IMR-90 (cell line): ENCODE results near the gene EPM2AIP1. TPM values are rescaled to one million over a fixed set of nuclear protein-coding genes. Genes with fewer than 3 reads are reported as not detected.

Experiments used
- ATAC-seq: fragments of 200-7000 bp; cut with Tn5 transposase; 2 replicates; pipeline ENCODE4 v1.9.1; 2020; ENCODE audit warnings: low read depth, mild to moderate bottlenecking, moderate library complexity
- BruUV-seq: library from RNA; stranded (reverse); fragments of 400-500 nt; replicated peaks from 2 replicates; lab custom pipeline; 2021; lab: Mats Ljungman, UMichigan
- CTCF ChIA-PET: fragments of 300-600 bp; formaldehyde crosslinking; extraction: SDS; loops from one replicate; lab custom pipeline; 2021; ENCODE audit warnings: antibody characterized with exemption; lab: Yijun Ruan, JAX
- POLR2A ChIA-PET: fragments of 300-600 bp; sonication (Branson Sonifier 250); formaldehyde crosslinking; loops from one replicate; lab custom pipeline; 2022; ENCODE audit warnings: antibody characterized with exemption; ENCODE audit not compliant: unreplicated experiment; lab: Charles Lee
- DNase-seq: peaks from one replicate; pipeline ENCODE4 v3.0.0; 2013
- H2AFZ ChIP-seq: replicated peaks from 2 replicates; pipeline ENCODE3; 2013; ENCODE audit warnings: low read length, mild to moderate bottlenecking; ENCODE audit not compliant: poor library complexity
- H2AK5ac ChIP-seq: 2 replicates; pipeline ENCODE4 v1.6.1; 2013; ENCODE audit warnings: low read depth, low read length, inconsistent platforms
- H2AK9ac ChIP-seq: replicated peaks from 2 replicates; pipeline ENCODE3; 2013; ENCODE audit warnings: mild to moderate bottlenecking, low read depth, low read length, moderate library complexity; ENCODE audit not compliant: poor library complexity
- H2BK120ac ChIP-seq: 2 replicates; pipeline ENCODE4 v1.6.1; 2013; ENCODE audit warnings: low read depth, low read length, inconsistent platforms
- H2BK15ac ChIP-seq: 3 replicates; pipeline ENCODE4 v1.6.1; 2013; ENCODE audit warnings: low read depth, low read length, inconsistent platforms
- H2BK20ac ChIP-seq: 2 replicates; pipeline ENCODE4 v1.6.1; 2013; ENCODE audit warnings: low read depth, mild to moderate bottlenecking, inconsistent platforms, low read length, moderate library complexity
- H2BK5ac ChIP-seq: 2 replicates; pipeline ENCODE4 v1.6.1; 2013; ENCODE audit warnings: mild to moderate bottlenecking, low read depth, low read length, inconsistent platforms; ENCODE audit not compliant: poor library complexity, severe bottlenecking
- H3K14ac ChIP-seq: replicated peaks from 2 replicates; pipeline ENCODE4 v1.6.1; 2013; ENCODE audit warnings: low read depth, low read length, inconsistent platforms
- H3K18ac ChIP-seq: 2 replicates; pipeline ENCODE4 v1.6.1; 2013; ENCODE audit warnings: low read depth, low read length, control low read depth
- H3K23ac ChIP-seq: 2 replicates; pipeline ENCODE4 v1.6.1; 2013; ENCODE audit warnings: low read depth, low read length, inconsistent platforms
- H3K27ac ChIP-seq: 2 replicates; pipeline ENCODE4 v1.5.1; 2013; ENCODE audit warnings: mild to moderate bottlenecking, control low read depth, low read length; ENCODE audit not compliant: insufficient read depth
- H3K27me3 ChIP-seq: 2 replicates; pipeline ENCODE4 v1.6.1; 2013; ENCODE audit warnings: low read length; ENCODE audit not compliant: control insufficient read depth, insufficient read depth
- H3K36me3 ChIP-seq: 2 replicates; pipeline ENCODE4 v1.6.1; 2013; ENCODE audit warnings: low read length, mixed read lengths; ENCODE audit not compliant: control insufficient read depth, insufficient read depth
- H3K4ac ChIP-seq: 2 replicates; pipeline ENCODE4 v1.6.1; 2013; ENCODE audit warnings: low read depth, low read length, inconsistent platforms
- H3K4me1 ChIP-seq: 2 replicates; pipeline ENCODE4 v1.6.1; 2013; ENCODE audit warnings: low read length, mixed read lengths; ENCODE audit not compliant: control insufficient read depth, insufficient read depth
- H3K4me2 ChIP-seq: 2 replicates; pipeline ENCODE4 v1.6.1; 2013; ENCODE audit warnings: low read depth, mild to moderate bottlenecking, control low read depth, low read length, moderate library complexity
- H3K4me3 ChIP-seq: 2 replicates; pipeline ENCODE4 v1.5.1; 2013; ENCODE audit warnings: low read depth, mild to moderate bottlenecking, control low read depth, low read length, moderate library complexity; ENCODE audit not compliant: insufficient read depth
- H3K56ac ChIP-seq: 2 replicates; pipeline ENCODE4 v1.6.1; 2013; ENCODE audit warnings: low read length, inconsistent platforms; ENCODE audit not compliant: insufficient read depth; ENCODE audit errors: extremely low read depth
- H3K79me1 ChIP-seq, 2 experiments: 2 replicates each; pipeline ENCODE4 v1.6.1; 2013; ENCODE audit warnings: low read length in 2 of 2, inconsistent platforms in 1 of 2, low read depth in 1 of 2
- H3K9ac ChIP-seq: 2 replicates; pipeline ENCODE4 v1.6.1; 2013; ENCODE audit warnings: low read depth, low read length, control low read depth
- H3K9me1 ChIP-seq: 2 replicates; pipeline ENCODE4 v1.6.1; 2013; ENCODE audit warnings: low read length, inconsistent platforms; ENCODE audit not compliant: insufficient read depth
- H3K9me3 ChIP-seq: 2 replicates; pipeline ENCODE4 v1.6.1; 2013; ENCODE audit warnings: low read length; ENCODE audit not compliant: control insufficient read depth, insufficient read depth
- H4K20me1 ChIP-seq: 2 replicates; pipeline ENCODE4 v1.6.1; 2013; ENCODE audit warnings: low read length, inconsistent platforms; ENCODE audit not compliant: insufficient read depth
- H4K5ac ChIP-seq: 2 replicates; pipeline ENCODE4 v1.6.1; 2013; ENCODE audit warnings: mild to moderate bottlenecking, low read depth, low read length, control low read depth
- H4K8ac ChIP-seq, 2 experiments: 2 replicates each; pipeline ENCODE4 v1.6.1; 2013; ENCODE audit warnings: low read depth in 2 of 2, low read length in 2 of 2, control low read depth in 1 of 2, inconsistent platforms in 1 of 2
- H4K91ac ChIP-seq: 2 replicates; pipeline ENCODE4 v1.6.1; 2013; ENCODE audit warnings: low read depth, low read length, inconsistent platforms; ENCODE audit not compliant: insufficient read depth
- BHLHE40 ChIP-seq: fragments of 150-350 bp; IDR thresholded peaks from 2 replicates; pipeline ENCODE4 v1.6.1; 2016; ENCODE audit warnings: mild to moderate bottlenecking, low read depth, low read length
- CEBPB ChIP-seq: IDR thresholded peaks from 2 replicates; pipeline ENCODE4 v1.6.1; 2012; ENCODE audit warnings: low read depth, low read length, improper control_type of control experiment
- CTCF ChIP-seq: conservative IDR thresholded peaks from 2 replicates; pipeline ENCODE4 v1.5.1; 2012; ENCODE audit warnings: mild to moderate bottlenecking, low read depth, low read length, improper control_type of control experiment
- ELK1 ChIP-seq: fragments of 150-350 bp; IDR thresholded peaks from 2 replicates; pipeline ENCODE4 v1.6.1; 2016; ENCODE audit warnings: low read depth, mild to moderate bottlenecking, low read length, moderate library complexity, borderline replicate concordance
- MAZ ChIP-seq: IDR thresholded peaks from 2 replicates; pipeline ENCODE4 v1.6.1; 2012; ENCODE audit warnings: low read depth, mild to moderate bottlenecking, low read length, improper control_type of control experiment, moderate library complexity, borderline replicate concordance
- NFE2L2 ChIP-seq: fragments of 150-350 bp; IDR thresholded peaks from 2 replicates; pipeline ENCODE4 v1.6.1; 2016; ENCODE audit warnings: low read depth, mild to moderate bottlenecking, low read length
- POLR2A ChIP-seq: IDR thresholded peaks from 2 replicates; pipeline ENCODE4 v1.6.1; 2012; ENCODE audit warnings: mild to moderate bottlenecking, low read depth, low read length
- RAD21 ChIP-seq: IDR thresholded peaks from 2 replicates; pipeline ENCODE4 v1.6.1; 2012; ENCODE audit warnings: low read length, improper control_type of control experiment
- RCOR1 ChIP-seq: IDR thresholded peaks from 2 replicates; pipeline ENCODE4 v1.6.1; 2012; ENCODE audit warnings: mild to moderate bottlenecking, low read length, improper control_type of control experiment; ENCODE audit not compliant: insufficient replicate concordance
- RFX5 ChIP-seq: IDR thresholded peaks from 2 replicates; pipeline ENCODE4 v1.8.0; 2012; ENCODE audit warnings: low read depth, mild to moderate bottlenecking, low read length, moderate library complexity
- SMC3 ChIP-seq: fragments of 150-350 bp; IDR thresholded peaks from 2 replicates; pipeline ENCODE4 v1.6.1; 2016; ENCODE audit warnings: low read depth, mild to moderate bottlenecking, antibody characterized with exemption, low read length, moderate library complexity
- USF2 ChIP-seq: fragments of 150-350 bp; IDR thresholded peaks from 2 replicates; pipeline ENCODE4 v1.6.1; 2017; ENCODE audit warnings: mild to moderate bottlenecking, antibody characterized with exemption, low read length, low read depth
- WGBS, 2 experiments: methylation state at CpG; one replicate each; pipeline versions ENCODE4 v1.1.5 to v1.1.7; 2013; ENCODE audit warnings: missing lambda C conversion rate in 2 of 2; ENCODE audit not compliant: insufficient read length in 1 of 2; ENCODE audit errors: extremely low coverage in 2 of 2; 5-methylcytosine and 5-hydroxymethylcytosine counted together
- dilution Hi-C: fragments of 300-500 bp; cut with HindIII; formaldehyde crosslinking; loops from one replicate; pipeline ENCODE4 v1.14.3; 2018; ENCODE audit warnings: low sequenced_read_pairs; ENCODE audit not compliant: unreplicated experiment
- in situ Hi-C: fragments of 300-500 bp; cut with MboI; formaldehyde crosslinking; loops from 3 replicates; pipeline ENCODE4 v1.14.3; 2019; ENCODE audit warnings: low sequenced_read_pairs, inconsistent platforms, mixed read lengths
- intact Hi-C: fragments of 100-400 bp; cut with micrococcal nuclease; formaldehyde crosslinking; loops from 2 replicates; pipeline ENCODE4 v1.10.0; 2022
- polyA plus RNA-seq, 3 experiments: library from polyadenylated mRNA; depleted of rRNA; stranded (reverse); fragments of >200 nt; gene quantifications; 2 replicates each; pipeline ENCODE4 v1.2.3, GENCODE V29; 2012; ENCODE audit warnings: low replicate concordance in 1 of 3
- total RNA-seq: library from RNA; depleted of rRNA; stranded (reverse); fragments of >200 nt; gene quantifications from 2 replicates; pipeline ENCODE4 v1.2.3, GENCODE V29; 2012

EPM2AIP1 gene
- total and polyA plus RNA-seq, 2 of the 4 experiments (the other 2 are of a cell fraction), result 6.4 to 13.4 TPM

- TSS peak; percentile 82 for BruUV-seq
- H2BK5ac ChIP-seq, result peak within 1 kb of the TSS; percentile 90
- WGBS, 2 experiments, result 1% methylated on average over 29 of the region's 47 CpGs; no CpG with 5 or more reads in 1 of the 2 experiments
- ATAC-seq, result peak; percentile 91
- CTCF ChIA-PET, result interaction anchor here (0.6 kb wide), 1 partner anchor 253 kb away, joined by 3 read pairs; no protein-coding TSS in a partner anchor
- H3K9me3 ChIP-seq, result no peaks in the 10 kb centered on the region
- H4K91ac ChIP-seq, result peak within 1 kb of the TSS; percentile 90
- no peaks in the 10 kb centered on the region for H3K27me3 ChIP-seq
- peak within 1 kb of the TSS; percentile 63 for H3K4me3 ChIP-seq
- peak within 1 kb of the TSS; percentile 65 for H3K18ac ChIP-seq
- H2AK9ac ChIP-seq, result peak within 1 kb of the TSS; percentile 97
- peaks cover 0 to 37% of the 10 kb centered on the region in 2 experiments; a peak in 2 of 4 replicates for H3K79me1 ChIP-seq
- peak within 1 kb of the TSS; percentile 93 for H3K4me2 ChIP-seq
- dilution Hi-C loops, result no loop called here
- peak within 1 kb of the TSS; percentile 82 for H4K5ac ChIP-seq
- H2AFZ ChIP-seq, result peak within 1 kb of the TSS; percentile 96
- peak within 1 kb of the TSS; percentile 90 for H3K27ac ChIP-seq
- peak; percentile 100 for DNase-seq
- in situ Hi-C loops, result no loop called here
- peak within 1 kb of the TSS; percentile 87 for H3K4ac ChIP-seq
- H4K8ac ChIP-seq, result peak within 1 kb of the TSS; percentile 36 to 94
- H3K9ac ChIP-seq, result peak within 1 kb of the TSS; percentile 87
- H2BK20ac ChIP-seq, result peak within 1 kb of the TSS; percentile 44
- peak within 1 kb of the TSS; percentile 92 for H3K56ac ChIP-seq
- H2AK5ac ChIP-seq, result peak within 1 kb of the TSS; percentile 82
- peak within 1 kb of the TSS; percentile 99 for H3K23ac ChIP-seq
- intact Hi-C loops, result loop anchor here (2.0 kb wide), 1 partner anchor 265 kb away; no protein-coding TSS in a partner anchor
- no peaks in the 10 kb centered on the region for H3K9me1 ChIP-seq
- peak within 1 kb of the TSS; percentile 89 for H2BK120ac ChIP-seq
- peaks cover 3% of the 10 kb centered on the region; the same call in 1 of the 2 replicates for H3K4me1 ChIP-seq
- peak within 1 kb of the TSS; percentile 97 for H3K14ac ChIP-seq
- peaks cover 17% of the 10 kb centered on the region; the same call in 1 of the 2 replicates for H4K20me1 ChIP-seq
- peak within 1 kb of the TSS; percentile 75; the same call in 1 of the 3 replicates for H2BK15ac ChIP-seq
- H3K36me3 ChIP-seq, result peaks cover 3% of the 10 kb centered on the region
- POLR2A ChIA-PET, result interaction anchor here (0.5 to 1.2 kb wide), 4 partner anchors 19 to 255 kb away, joined by 3 to 10 read pairs (median 3); no protein-coding TSS in a partner anchor
- TF ChIP-seq RAD21, result no peak
- TF ChIP-seq SMC3, result no peak
- TF ChIP-seq CEBPB, result peak; percentile 97
- TF ChIP-seq ELK1, result no peak
- TF ChIP-seq RFX5, result peak; percentile 32; the same call in 1 of the 2 replicates
- no peak for TF ChIP-seq CTCF
- TF ChIP-seq POLR2A, result peak; percentile 89
- TF ChIP-seq USF2, result peak; percentile 75
- no peak for TF ChIP-seq RCOR1
- no peak; the same call in 1 of the 2 replicates for TF ChIP-seq MAZ
- TF ChIP-seq BHLHE40, result peak; percentile 98
- TF ChIP-seq NFE2L2, result no peak
These were observed 674 bp upstream of the EPM2AIP1 start, which contains the start of gene MLH1 for GRCh38 chr3:36993326-36994283. TSS of gene MLH1 (plus strand) at chr3:36993518. CDS start at chr3:36993548, 30 bp downstream.
